A204.1 (cell line): ENCODE results near the gene LITAF.
"Not testable (repeated sequence)": the region's sequence is repeated elsewhere in the genome, so short reads cannot be mapped to it uniquely, and the experiment has no call there.

Source experiments
- FAIRE-seq: peaks from 2 replicates; lab custom pipeline; 2012; peaks lifted over from hg19 to GRCh38; lab: Jason Lieb, UNC

Gene LITAF

GRCh38 chr16:11572301-11572995 lies 14.3 kb downstream of the LITAF start:
- FAIRE-seq: no peak

DNA sequence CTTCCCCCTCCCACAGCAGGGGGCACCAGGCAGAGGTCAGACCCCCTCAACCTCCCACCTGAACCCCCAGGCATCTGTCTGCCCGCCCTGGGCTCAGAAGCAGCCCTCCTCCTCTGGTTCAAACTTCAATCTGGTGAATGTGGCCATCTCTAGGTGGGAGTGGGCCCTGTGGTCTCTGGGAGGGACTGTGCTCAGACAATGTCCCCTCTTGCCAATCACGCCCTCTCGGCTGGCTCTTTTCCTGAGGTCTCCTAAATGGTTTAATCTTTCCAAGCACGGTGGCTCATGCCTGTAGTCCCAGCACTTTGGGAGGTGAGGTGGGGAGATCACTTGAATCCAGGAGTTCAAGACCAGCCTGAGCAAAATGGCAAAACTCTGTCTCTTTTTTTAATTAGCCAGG lies 15.2 kb downstream of the LITAF start:
- FAIRE-seq: no peak

DNA sequence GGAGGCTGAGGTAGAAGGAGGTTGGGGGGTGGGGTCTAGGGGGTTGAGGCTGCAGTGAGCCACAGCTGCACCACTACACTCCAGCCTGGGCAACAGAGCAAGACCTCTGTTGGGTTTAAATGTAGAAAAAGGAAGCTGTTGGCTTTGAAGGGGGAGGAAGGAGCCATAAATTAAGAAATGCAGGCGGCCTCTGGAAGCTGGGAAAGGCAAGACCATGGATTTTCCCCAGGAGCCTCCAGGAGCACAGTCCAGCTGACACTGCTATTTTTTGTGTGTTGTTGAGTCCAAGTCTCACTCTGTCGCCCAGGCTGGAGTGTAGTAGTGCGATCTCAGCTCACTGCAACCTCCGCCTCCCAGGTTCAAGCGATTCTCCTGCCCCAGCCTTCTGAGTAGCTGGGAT lies 15.9 kb downstream of the LITAF start:
- no peak for FAIRE-seq

- no peak for FAIRE-seq
These were observed 16.5 kb downstream of the LITAF start for GRCh38 chr16:11570258-11570657.

DNA sequence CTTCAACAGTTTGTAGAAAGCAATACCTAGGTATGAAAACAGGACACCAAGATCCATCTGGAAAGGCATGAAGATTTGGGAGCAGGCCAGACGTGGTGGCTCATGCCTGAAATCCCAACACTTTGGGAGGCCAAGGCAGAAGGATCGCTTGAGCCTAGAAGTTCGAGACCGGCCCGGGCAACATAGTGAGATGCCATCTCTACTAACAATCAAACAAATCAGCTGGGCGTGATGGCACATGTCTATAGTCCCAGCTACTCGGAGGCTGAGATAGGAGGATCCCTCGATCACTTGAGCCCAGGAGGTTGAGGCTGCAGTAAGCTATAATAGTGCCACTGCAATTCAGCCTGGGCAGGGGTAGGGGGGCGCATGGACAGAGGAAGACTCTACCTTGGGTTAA lies 20.3 kb downstream of the LITAF start:
- FAIRE-seq: no peak

DNA sequence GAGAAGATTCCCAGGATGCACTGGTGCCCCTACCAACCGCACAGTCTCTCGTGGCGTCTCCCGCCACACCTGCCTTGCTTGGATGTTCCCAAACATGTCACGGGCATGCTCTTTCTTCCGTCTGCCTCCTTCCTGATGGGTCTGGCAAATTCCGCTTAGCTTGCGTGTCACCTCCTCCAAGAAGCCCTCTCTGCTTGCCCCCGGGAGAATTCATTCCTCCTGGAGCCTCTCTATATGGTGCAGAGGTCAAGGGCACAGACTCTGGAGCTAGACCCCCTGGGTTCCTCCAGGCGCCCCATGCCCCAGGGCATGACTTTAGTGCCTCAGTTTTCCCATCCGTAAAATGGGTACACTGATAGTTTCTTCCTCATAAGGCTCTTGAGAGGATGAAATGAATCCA lies 21.1 kb downstream of the LITAF start:
- no peak for FAIRE-seq

DNA sequence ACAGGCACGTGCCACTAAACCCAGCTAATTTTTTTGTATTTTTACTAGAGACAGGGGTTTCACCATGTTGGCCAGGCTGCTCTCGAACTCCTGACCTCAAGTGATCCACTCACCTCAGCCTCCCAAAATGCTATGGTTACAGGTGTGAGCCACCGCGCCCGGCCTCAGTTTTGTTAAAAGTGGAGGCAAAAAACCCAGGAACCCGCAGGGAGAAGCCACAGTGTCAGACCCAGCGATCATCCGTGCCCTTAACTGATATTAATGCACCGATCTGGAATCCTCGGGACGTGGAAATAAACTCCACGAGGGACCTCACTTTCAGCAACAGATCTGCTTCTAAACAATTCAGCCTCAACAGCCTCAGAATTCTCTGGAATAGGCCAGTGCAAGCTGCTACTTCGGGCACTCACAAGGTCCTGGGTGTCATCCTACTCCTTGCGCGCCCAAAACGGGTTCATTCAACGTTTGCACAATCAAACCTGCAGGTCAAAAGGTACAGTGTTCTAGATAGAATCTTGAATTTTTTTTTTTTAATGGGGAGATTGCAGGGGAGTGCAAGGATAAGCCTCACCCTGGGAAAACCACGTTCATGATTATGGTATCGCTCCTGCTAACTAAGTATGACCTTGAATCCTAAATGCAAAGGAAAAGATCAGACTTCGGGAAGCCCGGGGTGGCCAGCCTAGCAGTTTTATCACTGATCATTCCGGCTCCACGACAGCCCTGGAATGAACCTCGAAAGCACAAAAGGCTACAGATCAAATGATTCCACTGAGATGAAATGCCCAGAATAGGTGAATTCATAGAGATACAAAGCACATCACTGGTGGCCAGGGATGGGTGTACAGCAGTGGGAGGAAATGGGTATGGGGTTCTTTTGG lies 22.4 kb downstream of the LITAF start:
- no peak for FAIRE-seq

- FAIRE-seq: no peak
These were observed 23.2 kb downstream of the LITAF start for GRCh38 chr16:11563493-11564040.

GRCh38 chr16:11562941-11563340 lies 23.8 kb downstream of the LITAF start:
- no peak for FAIRE-seq

GRCh38 chr16:11562411-11562810 lies 24.3 kb downstream of the LITAF start:
- no peak for FAIRE-seq

DNA sequence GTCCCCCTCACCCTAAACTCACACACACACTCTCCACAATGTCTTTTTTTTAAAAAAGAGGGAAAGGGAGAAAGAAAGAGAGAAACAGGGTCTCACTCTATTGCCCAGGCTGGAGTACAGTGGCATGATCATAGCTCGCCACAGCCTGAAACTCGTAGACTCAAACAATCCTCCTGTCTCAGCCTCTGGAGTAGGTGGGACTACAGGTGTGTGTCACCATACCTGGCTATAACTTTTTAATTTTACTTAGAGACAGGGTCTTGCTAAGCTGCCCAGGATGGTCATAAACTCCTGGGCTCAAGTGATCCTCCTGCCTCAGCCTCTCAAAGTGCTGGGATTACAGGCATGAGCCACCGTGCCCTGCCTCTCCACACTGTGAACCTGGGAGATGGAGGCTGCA lies 24.9 kb downstream of the LITAF start:
- FAIRE-seq: no peak

GRCh38 chr16:11561454-11561805 lies 25.3 kb downstream of the LITAF start:
- no peak for FAIRE-seq

- no peak for FAIRE-seq
These were observed 25.8 kb downstream of the LITAF start for GRCh38 chr16:11560701-11561453.

- FAIRE-seq: not testable (repeated sequence)
These were observed 28.4 kb downstream of the LITAF start for GRCh38 chr16:11558308-11558823.

- FAIRE-seq: no peak
These were observed 28.9 kb downstream of the LITAF start for GRCh38 chr16:11557801-11558200.

- no peak for FAIRE-seq
These were observed 29.6 kb downstream of the LITAF start for GRCh38 chr16:11556945-11557720.

DNA sequence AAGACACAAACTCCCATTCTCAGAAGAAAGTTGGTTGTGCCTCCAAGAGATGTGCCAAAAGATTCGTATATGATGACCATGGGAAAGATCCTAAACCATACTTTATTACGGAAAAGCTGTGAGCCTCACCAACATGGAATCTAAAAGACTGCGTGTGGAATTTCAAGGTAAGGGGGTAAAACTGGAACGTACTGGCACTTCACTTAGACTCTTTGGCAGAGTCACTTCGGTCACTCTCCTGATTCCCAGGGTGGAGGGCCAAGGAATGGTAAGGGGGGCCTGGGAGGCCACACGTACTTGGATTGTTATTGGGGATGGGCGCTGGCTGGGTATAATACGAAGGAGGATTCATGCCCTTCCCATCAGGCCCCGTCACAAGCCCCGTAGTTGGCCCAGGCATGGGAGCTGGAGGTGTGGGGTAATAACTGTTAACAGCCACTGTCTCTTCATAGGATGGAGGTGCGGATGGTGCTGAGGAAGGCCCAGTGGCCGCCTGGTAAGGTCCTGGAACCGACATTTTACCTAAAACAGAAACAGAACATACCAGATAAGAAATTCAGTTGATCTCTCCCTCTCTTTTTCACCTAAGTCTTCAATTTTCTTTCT lies 30.4 kb downstream of the LITAF start:
- no peak for FAIRE-seq

GRCh38 chr16:11554053-11554452 lies 32.7 kb downstream of the LITAF start:
- FAIRE-seq: no peak

DNA sequence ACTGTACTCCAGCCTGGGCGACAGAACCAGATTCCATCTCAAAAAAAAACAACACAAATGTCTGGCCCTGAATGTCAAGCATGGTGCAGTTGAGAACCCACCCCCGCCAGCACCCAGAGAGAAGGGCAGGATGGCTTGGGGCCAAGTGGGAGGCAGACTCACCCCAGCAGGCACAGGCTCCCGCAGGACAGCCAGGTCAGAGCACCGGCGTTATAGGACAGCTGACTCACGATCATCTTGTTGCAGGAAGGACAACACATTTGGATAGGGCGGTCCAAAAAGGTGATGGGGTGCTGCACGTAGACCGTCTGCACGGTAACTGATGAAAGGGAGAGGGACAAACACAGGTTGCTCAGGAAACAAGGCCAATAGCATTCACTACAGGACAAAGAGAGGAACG lies 33.3 kb downstream of the LITAF start:
- FAIRE-seq: no peak

GRCh38 chr16:11552440-11552839 lies 34.3 kb downstream of the LITAF start:
- FAIRE-seq: no peak

DNA sequence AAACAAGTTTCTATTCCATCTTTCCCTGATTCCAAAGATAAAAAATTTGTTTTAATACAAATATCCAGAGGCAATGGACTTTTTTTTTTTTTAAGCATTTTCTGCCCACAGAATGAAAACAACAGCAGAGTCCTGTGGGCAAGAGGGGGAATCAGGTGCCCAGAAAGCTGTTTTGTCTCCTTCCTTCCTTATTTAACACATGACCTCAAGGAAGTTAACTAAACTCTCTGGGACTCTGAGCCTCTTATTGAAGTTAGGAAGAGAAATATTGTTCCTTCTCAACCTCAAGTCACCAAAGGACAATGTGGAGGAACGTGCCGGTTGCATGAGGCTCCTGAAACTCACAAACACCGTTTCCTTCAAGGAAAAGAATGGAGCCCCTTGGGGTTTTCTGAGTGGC lies 34.9 kb downstream of the LITAF start:
- no peak for FAIRE-seq
